Hepatocyte (in vitro differentiated cells): Measurements from ENCODE around the gene CETP.
"Not testable (repeated sequence)": the region's sequence is repeated elsewhere in the genome, so short reads cannot be mapped to it uniquely, and the experiment has no call there.

Experiments used
- CTCF ChIP-seq: fragments of 200-600 bp; sonication (generic); IDR thresholded peaks from 2 replicates; pipeline ENCODE4 v1.5.1; 2016; ENCODE audit warnings: antibody characterized with exemption, mild to moderate bottlenecking; ENCODE audit not compliant: poor library complexity
- EZH2 ChIP-seq: fragments of 200-600 bp; sonication (generic); IDR thresholded peaks from 2 replicates; pipeline ENCODE4 v1.6.1; 2016; ENCODE audit warnings: antibody characterized with exemption, mild to moderate bottlenecking, borderline replicate concordance

GRCh38 chr16:56934599-56935145 lies 27.1 kb upstream of the CETP start:
- not testable (repeated sequence) for TF ChIP-seq CTCF, EZH2
